GM18909 (cell line): Measurements from ENCODE around the gene ZNF831.

Experiments used
- ATAC-seq: cut with Tn5 transposase; IDR thresholded peaks from one replicate; pipeline ENCODE4 v1.9.1; 2021; ENCODE audit warnings: mild to moderate bottlenecking; ENCODE audit not compliant: unreplicated experiment, poor library complexity

Gene ZNF831

GRCh38 chr20:59154317-59155013, 9.2 kb upstream of the ZNF831 start:
- ATAC-seq, result no peak

- ATAC-seq, result no peak
Measured at GRCh38 chr20:59157064-59157463, 6.6 kb upstream of the ZNF831 start.

DNA sequence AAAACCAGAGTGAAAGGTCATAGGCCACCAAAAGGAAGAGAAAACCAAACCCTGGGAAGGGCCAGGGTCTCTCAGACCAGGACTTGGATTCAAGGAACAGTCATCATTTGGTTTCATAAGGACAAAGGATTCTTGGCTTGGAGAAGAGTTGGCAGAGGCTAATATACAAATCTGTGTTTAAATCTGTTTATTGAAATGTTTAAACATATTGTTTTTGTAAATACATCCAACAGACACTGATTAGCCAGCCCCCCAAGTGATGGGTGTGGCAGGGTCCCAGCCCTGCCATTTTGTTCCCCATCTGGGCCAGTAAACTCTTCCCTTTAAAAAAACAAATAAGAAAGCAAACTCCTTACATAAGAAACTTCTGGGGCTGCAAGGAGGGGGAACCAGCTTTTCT, 6.1 kb upstream of the ZNF831 start:
- ATAC-seq, result no peak

- no peak for ATAC-seq
Measured at GRCh38 chr20:59157961-59158541, 5.6 kb upstream of the ZNF831 start.

DNA sequence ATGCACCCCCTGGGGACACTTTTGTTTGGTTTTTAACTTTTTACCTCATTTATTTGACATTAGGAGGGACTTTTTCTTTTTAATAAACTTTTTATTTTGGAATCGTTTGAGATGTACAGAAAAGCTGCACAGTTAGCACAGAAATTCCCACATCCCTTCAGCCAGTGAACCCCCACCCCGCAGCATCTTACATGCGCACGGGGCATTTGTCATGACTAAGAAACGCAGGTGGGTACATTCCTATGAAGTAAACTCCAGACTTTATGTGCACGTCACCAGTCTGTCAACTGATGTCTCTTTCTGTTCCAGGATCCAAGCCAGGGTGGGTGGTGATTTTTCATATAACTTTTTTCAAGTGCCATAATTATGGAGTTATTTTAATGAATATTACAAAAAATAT, 4.9 kb upstream of the ZNF831 start:
- ATAC-seq, result no peak

GRCh38 chr20:59159091-59159490, 4.5 kb upstream of the ZNF831 start:
- no peak for ATAC-seq

- ATAC-seq, result no peak
Measured at GRCh38 chr20:59159493-59160376, 3.9 kb upstream of the ZNF831 start.

GRCh38 chr20:59160389-59161115, 3.1 kb upstream of the ZNF831 start:
- no peak for ATAC-seq

DNA sequence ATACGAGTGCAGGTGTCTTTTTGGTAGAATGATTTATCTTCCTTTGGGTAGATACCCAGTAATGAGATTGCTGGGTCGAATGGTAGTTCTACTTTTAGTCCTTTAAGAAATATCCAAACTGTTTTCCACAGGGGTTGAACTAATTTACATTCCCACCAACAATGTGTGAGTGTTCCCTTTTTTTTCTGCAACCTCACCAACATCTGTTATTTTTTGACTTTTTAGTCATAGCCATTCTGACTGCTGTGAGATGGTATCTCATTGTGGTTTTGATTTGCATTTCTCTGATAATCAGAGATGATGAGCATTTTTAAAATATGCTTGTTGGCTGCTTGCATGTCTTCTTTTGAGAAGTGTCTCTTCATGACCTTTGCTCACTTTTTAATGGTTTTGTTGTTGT, 1.9 kb upstream of the ZNF831 start:
- ATAC-seq, result no peak

- no peak for ATAC-seq
Measured at GRCh38 chr20:59164686-59165391, 1.2 kb downstream of the ZNF831 start.

DNA sequence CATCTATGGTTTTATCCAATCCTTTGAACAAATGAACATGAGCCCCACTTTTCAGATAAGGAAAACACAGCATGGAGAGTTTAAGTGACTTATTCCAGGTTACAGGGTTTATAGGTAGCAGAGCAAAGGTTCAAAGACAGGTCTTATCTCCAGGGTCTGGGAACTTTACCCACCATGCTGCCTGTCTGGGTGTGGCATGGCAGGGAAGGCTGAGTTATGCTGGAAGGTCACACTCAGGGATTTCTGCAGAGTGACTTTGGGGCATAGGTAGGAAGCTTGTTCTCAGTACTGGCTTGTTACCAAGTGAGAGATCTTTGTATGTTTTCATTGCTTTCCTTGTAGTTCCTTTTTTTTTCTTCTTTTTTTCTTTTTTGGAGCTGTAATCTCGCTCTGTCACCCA, 1.8 kb downstream of the ZNF831 start:
- ATAC-seq, result no peak

GRCh38 chr20:59165891-59166709, 2.5 kb downstream of the ZNF831 start:
- ATAC-seq, result no peak

GRCh38 chr20:59170406-59171349, 7.1 kb downstream of the ZNF831 start:
- no peak for ATAC-seq

DNA sequence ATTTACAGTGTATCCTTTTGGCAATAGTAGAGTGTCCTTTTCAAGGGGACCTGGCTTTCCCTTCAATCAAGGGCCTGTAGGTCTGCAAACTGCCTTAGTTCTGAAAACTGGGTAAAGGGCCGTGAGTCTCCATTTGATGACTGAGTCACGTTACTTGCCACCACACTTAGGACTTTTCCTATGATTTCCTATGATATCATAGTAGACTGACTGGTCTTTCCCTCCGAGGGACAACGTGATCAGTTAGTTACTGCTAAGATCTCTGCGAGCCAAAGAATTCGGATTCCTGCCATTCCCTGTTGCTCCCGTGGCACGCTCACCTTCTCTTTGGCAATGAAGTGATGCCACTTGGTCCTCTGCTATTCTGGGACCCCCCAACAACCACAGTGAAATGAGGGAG, 8.4 kb downstream of the ZNF831 start:
- no peak for ATAC-seq

DNA sequence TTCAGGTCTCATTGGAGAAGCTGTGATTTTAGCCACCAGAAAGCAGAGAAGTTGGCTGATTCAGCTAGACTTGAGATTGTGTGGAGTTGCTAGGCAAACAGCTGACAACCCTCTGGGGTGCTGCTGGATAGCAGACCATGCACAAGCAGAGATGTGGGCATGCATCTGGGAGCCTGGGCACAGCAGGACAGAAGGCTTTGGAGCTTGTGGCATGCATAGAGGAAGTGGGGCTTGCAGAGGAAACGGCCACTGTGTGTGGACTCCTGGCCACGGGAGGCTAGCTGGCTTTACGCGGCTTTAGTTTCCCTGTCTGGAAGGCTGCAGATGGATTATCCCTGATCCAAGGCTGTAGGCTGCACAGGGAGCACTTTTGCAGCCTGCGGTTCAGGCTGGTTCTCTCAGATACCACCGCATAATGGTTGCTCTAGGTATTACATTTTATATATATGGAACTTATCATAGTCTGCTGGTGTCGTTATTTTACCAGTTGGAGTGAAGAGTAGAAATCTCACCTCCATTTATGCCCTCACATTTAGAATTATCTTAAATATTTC, 10.4 kb downstream of the ZNF831 start:
- no peak for ATAC-seq

GRCh38 chr20:59175002-59175401, 11.4 kb downstream of the ZNF831 start:
- no peak for ATAC-seq

- ATAC-seq, result no peak
Measured at GRCh38 chr20:59175861-59176260, 12.2 kb downstream of the ZNF831 start.

GRCh38 chr20:59176812-59177211, 13.2 kb downstream of the ZNF831 start:
- ATAC-seq, result no peak
